Measurements from ENCODE around the gene ATP2A3.

GRCh38 chr17:3885271-3885670 is 79.0 kb downstream of the ATP2A3 start:
- TF ChIP-seq, protein P1, sequence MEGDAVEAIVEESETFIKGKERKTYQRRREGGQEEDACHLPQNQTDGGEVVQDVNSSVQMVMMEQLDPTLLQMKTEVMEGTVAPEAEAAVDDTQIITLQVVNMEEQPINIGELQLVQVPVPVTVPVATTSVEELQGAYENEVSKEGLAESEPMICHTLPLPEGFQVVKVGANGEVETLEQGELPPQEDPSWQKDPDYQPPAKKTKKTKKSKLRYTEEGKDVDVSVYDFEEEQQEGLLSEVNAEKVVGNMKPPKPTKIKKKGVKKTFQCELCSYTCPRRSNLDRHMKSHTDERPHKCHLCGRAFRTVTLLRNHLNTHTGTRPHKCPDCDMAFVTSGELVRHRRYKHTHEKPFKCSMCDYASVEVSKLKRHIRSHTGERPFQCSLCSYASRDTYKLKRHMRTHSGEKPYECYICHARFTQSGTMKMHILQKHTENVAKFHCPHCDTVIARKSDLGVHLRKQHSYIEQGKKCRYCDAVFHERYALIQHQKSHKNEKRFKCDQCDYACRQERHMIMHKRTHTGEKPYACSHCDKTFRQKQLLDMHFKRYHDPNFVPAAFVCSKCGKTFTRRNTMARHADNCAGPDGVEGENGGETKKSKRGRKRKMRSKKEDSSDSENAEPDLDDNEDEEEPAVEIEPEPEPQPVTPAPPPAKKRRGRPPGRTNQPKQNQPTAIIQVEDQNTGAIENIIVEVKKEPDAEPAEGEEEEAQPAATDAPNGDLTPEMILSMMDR (IDR thresholded peaks at IDR 0.05) = no peak
- no peak for TF ChIP-seq POLR2A (IDR thresholded peaks at IDR 0.05)
